ENCODE measurements around the gene GADL1. TPM values are rescaled to one million over a fixed set of nuclear protein-coding genes. Genes with fewer than 3 reads are reported as not detected.

The GADL1 gene, protein sequence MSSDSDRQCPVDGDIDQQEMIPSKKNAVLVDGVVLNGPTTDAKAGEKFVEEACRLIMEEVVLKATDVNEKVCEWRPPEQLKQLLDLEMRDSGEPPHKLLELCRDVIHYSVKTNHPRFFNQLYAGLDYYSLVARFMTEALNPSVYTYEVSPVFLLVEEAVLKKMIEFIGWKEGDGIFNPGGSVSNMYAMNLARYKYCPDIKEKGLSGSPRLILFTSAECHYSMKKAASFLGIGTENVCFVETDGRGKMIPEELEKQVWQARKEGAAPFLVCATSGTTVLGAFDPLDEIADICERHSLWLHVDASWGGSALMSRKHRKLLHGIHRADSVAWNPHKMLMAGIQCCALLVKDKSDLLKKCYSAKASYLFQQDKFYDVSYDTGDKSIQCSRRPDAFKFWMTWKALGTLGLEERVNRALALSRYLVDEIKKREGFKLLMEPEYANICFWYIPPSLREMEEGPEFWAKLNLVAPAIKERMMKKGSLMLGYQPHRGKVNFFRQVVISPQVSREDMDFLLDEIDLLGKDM
- total RNA-seq (1 to 10 TPM in 1 of 2 donors, under 1 TPM in 1; 0.06 to 2.4 TPM), polyA plus RNA-seq (under 1 TPM; 0.01 to 0.04 TPM)
- long read RNA-seq, donor 1 = 0 reads
- long read RNA-seq, donor 2 = 0 reads
- long read RNA-seq, donor 3 = 0 reads
- long read RNA-seq, donor 4 = 0 reads
- long read RNA-seq, donor 5 = 0 reads

DNA sequence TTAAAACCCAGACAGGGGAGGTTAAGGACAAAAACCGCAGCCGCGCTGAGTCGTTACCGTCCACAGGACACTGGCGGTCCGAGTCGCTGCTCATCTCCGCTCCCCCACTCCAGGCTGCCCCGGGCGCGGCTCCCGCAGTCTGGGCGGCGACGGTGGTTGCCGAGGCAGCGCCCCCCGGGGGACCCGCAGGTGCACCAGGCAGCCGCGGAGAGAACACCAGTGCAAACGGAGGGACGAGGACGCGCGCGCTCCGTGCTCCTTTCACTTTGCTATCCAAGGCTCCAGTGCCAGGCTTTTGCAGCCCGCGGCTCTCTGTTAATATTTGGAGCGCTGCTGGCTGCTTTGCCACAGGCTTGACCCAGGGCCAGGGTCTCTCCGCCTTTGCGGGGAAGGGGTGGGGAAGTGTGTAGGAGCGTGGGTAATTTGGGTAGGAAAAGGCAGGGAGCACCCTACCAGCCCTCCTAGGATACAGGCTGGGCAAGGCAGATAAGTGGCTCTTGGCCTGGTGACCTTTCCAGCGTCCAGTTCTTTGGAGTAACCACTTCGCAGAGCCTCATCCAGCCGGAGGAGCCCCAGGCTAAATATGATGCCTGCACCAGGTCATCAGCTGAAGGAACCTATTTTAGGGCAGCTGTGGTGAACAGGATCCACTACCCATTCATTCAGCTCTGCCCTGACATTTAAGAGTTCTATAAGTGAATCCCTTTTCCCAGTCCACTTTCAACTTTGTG is at the start of gene GADL1:
Gene GADL1, minus strand, starts transcription at position 141 of the 731 bp plus-strand sequence. Its CDS starts 47 bp downstream, at position 94.
- ATAC-seq (ENCODE audit: insufficient read depth, low FRiP score) (peak; percentile 41), DNase-seq (peak; percentile 60 to 69 (median 64))
- H3K27me3 ChIP-seq (ENCODE audit: control insufficient read depth in 3 of 3, insufficient read depth in 3 of 3, low read length in 2 of 3) = peaks cover 0 to 30% (median 19%) of the 10 kb centered on the region in 3 donors
- no peaks in the 10 kb centered on the region for H3K36me3 ChIP-seq (ENCODE audit: control insufficient read depth in 4 of 4, insufficient read depth in 4 of 4, low read length in 4 of 4)
- peak within 1 kb of the TSS; percentile 36 for H3K4me3 ChIP-seq
- WGBS, 2 donors = 2 to 3% methylated on average over 38 of the region's 38 CpGs
- H3K4me1 ChIP-seq (ENCODE audit: control insufficient read depth in 5 of 5, insufficient read depth in 5 of 5, low read length in 5 of 5) = peaks cover 0 to 9% (median 0%) of the 10 kb centered on the region in 5 donors
- TF ChIP-seq, protein P1, sequence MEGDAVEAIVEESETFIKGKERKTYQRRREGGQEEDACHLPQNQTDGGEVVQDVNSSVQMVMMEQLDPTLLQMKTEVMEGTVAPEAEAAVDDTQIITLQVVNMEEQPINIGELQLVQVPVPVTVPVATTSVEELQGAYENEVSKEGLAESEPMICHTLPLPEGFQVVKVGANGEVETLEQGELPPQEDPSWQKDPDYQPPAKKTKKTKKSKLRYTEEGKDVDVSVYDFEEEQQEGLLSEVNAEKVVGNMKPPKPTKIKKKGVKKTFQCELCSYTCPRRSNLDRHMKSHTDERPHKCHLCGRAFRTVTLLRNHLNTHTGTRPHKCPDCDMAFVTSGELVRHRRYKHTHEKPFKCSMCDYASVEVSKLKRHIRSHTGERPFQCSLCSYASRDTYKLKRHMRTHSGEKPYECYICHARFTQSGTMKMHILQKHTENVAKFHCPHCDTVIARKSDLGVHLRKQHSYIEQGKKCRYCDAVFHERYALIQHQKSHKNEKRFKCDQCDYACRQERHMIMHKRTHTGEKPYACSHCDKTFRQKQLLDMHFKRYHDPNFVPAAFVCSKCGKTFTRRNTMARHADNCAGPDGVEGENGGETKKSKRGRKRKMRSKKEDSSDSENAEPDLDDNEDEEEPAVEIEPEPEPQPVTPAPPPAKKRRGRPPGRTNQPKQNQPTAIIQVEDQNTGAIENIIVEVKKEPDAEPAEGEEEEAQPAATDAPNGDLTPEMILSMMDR (IDR thresholded peaks at IDR 0.05; ENCODE audit: control extremely low read depth, extremely low read depth) = no peak
- H3K9me3 ChIP-seq (ENCODE audit: control insufficient read depth in 4 of 4, insufficient read depth in 3 of 4, low read length in 3 of 4) = no peaks in the 10 kb centered on the region
- H3K9ac ChIP-seq (ENCODE audit: insufficient read depth in 1 of 2, low read length in 2 of 2) = no peak within 1 kb of the TSS
- H3K27ac ChIP-seq (ENCODE audit: low read depth in 1 of 2, low read length in 1 of 2) = no peak within 1 kb of the TSS

DNA sequence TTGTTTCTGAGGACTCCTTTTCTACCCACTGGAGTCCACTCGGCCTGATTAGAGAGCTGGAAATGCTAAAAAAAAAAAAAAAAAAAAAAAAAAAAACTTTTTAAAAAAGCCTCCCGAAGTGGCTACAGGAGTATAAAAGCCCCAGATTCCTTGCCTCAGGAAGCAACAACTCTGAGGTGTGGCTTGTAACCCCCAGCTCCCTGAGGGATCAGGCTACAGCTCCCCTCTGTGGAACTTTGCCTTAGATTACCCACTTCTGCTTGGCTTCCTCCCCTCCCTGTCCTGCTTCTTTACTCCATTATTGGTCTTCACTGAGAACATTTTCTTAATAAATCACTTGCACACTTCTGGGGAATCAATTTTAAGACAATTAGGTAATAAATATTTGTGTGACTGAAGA is 49.7 kb upstream of the GADL1 start:
- no peaks in the 10 kb centered on the region for H3K27me3 ChIP-seq (ENCODE audit: control insufficient read depth in 3 of 3, insufficient read depth in 3 of 3, low read length in 2 of 3)
- H3K9me3 ChIP-seq (ENCODE audit: control insufficient read depth in 4 of 4, insufficient read depth in 3 of 4, low read length in 3 of 4) = no peaks in the 10 kb centered on the region
- no peak overlapping the region for H3K9ac ChIP-seq (ENCODE audit: insufficient read depth in 1 of 2, low read length in 2 of 2)
- ATAC-seq (ENCODE audit: insufficient read depth, low FRiP score) = no peak
- no peak overlapping the region for H3K27ac ChIP-seq (ENCODE audit: low read depth in 1 of 2, low read length in 1 of 2)
- 82 to 87% methylated on average over 2 of the region's 2 CpGs for WGBS, 2 donors
- DNase-seq = no peak
- no peaks in the 10 kb centered on the region for H3K36me3 ChIP-seq (ENCODE audit: control insufficient read depth in 4 of 4, insufficient read depth in 4 of 4, low read length in 4 of 4)
- H3K4me3 ChIP-seq = no peak overlapping the region
- no peaks in the 10 kb centered on the region for H3K4me1 ChIP-seq (ENCODE audit: control insufficient read depth in 5 of 5, insufficient read depth in 5 of 5, low read length in 5 of 5)
- TF ChIP-seq, protein P1 (IDR thresholded peaks at IDR 0.05; ENCODE audit: control extremely low read depth, extremely low read depth) = no peak

DNA sequence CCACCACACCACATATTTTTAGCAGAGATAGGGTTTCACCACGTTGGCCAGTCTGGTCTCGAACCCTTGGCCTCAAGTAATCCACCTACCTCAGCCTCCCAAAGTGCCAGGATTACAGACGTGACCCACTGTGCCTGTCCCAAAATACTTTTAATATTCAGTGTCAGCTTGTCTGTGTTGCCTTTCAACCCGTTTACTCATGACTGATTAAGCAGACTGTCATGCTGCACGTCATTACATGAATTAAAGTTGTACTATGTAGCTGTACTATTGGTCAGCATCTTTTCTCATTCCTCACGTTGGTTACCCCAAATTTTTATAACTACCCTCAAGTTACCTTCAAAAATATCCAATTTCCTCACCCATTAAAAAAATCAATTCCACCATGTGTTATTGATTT is 48.7 kb upstream of the GADL1 start:
- no peak overlapping the region for H3K9ac ChIP-seq (ENCODE audit: insufficient read depth in 1 of 2, low read length in 2 of 2)
- 91 to 94% methylated on average over 6 of the region's 6 CpGs for WGBS, 2 donors
- TF ChIP-seq, protein P1 (IDR thresholded peaks at IDR 0.05; ENCODE audit: control extremely low read depth, extremely low read depth) = no peak
- no peak overlapping the region for H3K4me3 ChIP-seq
- H3K36me3 ChIP-seq (ENCODE audit: control insufficient read depth in 4 of 4, insufficient read depth in 4 of 4, low read length in 4 of 4) = no peaks in the 10 kb centered on the region
- H3K27ac ChIP-seq (ENCODE audit: low read depth in 1 of 2, low read length in 1 of 2) = no peak overlapping the region
- no peaks in the 10 kb centered on the region for H3K27me3 ChIP-seq (ENCODE audit: control insufficient read depth in 3 of 3, insufficient read depth in 3 of 3, low read length in 2 of 3)
- DNase-seq = no peak
- no peak for ATAC-seq (ENCODE audit: insufficient read depth, low FRiP score)
- H3K9me3 ChIP-seq (ENCODE audit: control insufficient read depth in 4 of 4, insufficient read depth in 3 of 4, low read length in 3 of 4) = no peaks in the 10 kb centered on the region
- H3K4me1 ChIP-seq (ENCODE audit: control insufficient read depth in 5 of 5, insufficient read depth in 5 of 5, low read length in 5 of 5) = no peaks in the 10 kb centered on the region

All from lung (tissue), 16 donors.